Activated CD8-positive, alpha-beta memory T cell treated with anti-CD3 and anti-CD28 coated beads, Interleukin-2, amount 10 ng/mL, durations not matched to agents 7 days and 5 days (primary cell): ENCODE measurements around the gene GPBP1. TPM values are rescaled to one million over a fixed set of nuclear protein-coding genes. Genes with fewer than 3 reads are reported as not detected.

Source experiments
- ATAC-seq: fragments of 150-1000 bp; cut with Tn5 transposase; one replicate; pipeline ENCODE4 v1.10.0; 2021; ENCODE audit warnings: moderate library complexity
- CTCF ChIA-PET: fragments of 350-600 bp; sonication (Branson Sonifier 250); formaldehyde crosslinking; loops from one replicate; lab custom pipeline; 2021; ENCODE audit warnings: antibody characterized with exemption; lab: Charles Lee
- DNase-seq: peaks from one replicate; pipeline ENCODE4 v3.0.0-alpha.2; 2020
- H3K27ac Mint-ChIP-seq: one replicate; pipeline ENCODE4 v1.8.0; 2021; ENCODE audit warnings: mild to moderate bottlenecking, mixed read lengths
- H3K27me3 Mint-ChIP-seq: one replicate; pipeline ENCODE4 v1.8.0; 2021; ENCODE audit warnings: mixed read lengths
- H3K36me3 Mint-ChIP-seq: one replicate; pipeline ENCODE4 v1.8.0; 2021; ENCODE audit warnings: mild to moderate bottlenecking, mixed read lengths
- H3K4me1 Mint-ChIP-seq: one replicate; pipeline ENCODE4 v1.8.0; 2021; ENCODE audit warnings: mixed read lengths
- H3K4me3 Mint-ChIP-seq: one replicate; pipeline ENCODE4 v1.8.0; 2021; ENCODE audit warnings: mild to moderate bottlenecking, moderate library complexity, mixed read lengths
- H3K9me3 Mint-ChIP-seq: one replicate; pipeline ENCODE4 v1.8.0; 2022; ENCODE audit warnings: low read depth, mixed read lengths
- total RNA-seq, 2 experiments: library from RNA; stranded (reverse); gene quantifications; one replicate each; pipeline ENCODE4 v1.2.3, GENCODE V29; 2021

The GPBP1 gene
- total RNA-seq, 2 experiments from 2014 or later = 95.0 to 101 TPM

DNA sequence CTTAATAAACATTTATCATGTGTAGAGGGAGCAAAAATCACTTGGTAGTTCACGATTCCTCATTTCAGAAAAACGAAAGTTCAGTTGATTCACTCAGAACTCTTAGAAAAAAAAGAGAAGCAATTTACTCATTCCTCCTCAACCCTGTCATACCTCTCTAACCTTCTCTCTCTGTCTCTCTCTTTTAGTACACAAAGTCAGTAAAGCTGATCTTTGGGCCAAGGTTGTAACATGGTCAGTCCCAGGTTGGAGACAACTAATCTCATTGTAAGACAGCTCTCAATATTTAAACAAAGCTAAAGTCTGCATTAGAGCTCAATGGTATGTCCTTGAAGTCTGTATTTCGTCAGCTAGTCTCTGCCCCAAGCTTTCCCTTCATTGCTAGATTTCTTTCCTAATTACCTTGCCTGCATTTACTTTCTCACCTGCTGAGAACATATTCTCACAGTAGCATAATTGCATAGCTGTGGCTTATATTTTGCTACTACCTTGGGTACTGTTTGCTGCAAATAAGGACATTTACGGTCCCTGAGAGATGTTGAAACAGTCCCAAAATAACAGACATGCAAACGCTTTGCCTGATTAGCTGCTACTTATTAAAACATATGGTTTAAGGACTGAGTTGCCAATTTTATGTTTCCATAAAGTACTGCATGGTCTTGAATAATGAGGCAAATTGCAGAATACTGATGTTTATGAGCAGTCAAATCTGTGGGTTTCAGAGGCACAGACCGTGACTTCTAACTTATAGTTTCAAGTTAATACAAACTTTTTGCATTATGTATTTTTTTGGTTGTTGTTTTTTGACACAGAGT lies 138.3 kb downstream of the GPBP1 start:
- no peak for ATAC-seq
- Mint-ChIP-seq H3K27me3 (peaks cover 4% of the 10 kb centered on the region), H3K4me3 (no peak overlapping the region), H3K4me1 (peaks cover 3% of the 10 kb centered on the region), H3K9me3 (no peaks in the 10 kb centered on the region), H3K27ac (no peak overlapping the region), H3K36me3 (no peaks in the 10 kb centered on the region)
- CTCF ChIA-PET = interaction anchor here (0.8 to 1.0 kb wide), 3 partner anchors 9 to 134 kb away, joined by 3 read pairs; no protein-coding TSS in a partner anchor
- DNase-seq = no peak

DNA sequence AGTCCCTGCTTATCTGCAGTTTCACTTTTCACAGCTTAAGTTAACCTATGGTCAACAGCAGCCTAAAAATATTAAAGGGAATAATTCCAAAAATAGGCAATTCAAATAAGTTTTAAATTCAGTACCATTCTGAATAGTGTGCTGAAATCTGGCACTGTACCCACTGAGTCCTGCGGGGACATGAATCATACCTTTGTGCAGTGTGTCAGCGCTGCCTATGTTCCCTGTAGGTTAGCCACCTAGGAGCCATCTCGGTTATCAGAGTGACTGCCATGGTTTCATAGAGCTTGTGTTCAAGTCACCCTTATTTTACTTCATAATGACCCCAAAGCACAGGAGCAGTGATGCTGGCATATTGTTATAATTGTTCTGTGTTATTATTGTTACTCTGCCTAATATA lies 139.9 kb downstream of the GPBP1 start:
- Mint-ChIP-seq H3K36me3 (no peaks in the 10 kb centered on the region), H3K4me3 (no peak overlapping the region), H3K9me3 (no peaks in the 10 kb centered on the region), H3K27me3 (peaks cover 11% of the 10 kb centered on the region), H3K27ac (no peak overlapping the region), H3K4me1 (peaks cover 3% of the 10 kb centered on the region)
- no peak for DNase-seq
- no peak for ATAC-seq
- CTCF ChIA-PET = interaction anchor here (2.0 kb wide), 1 partner anchor 11 kb away, joined by 5 read pairs; no protein-coding TSS in a partner anchor

Other genes starting within 250 kb of the GPBP1 start
- gene MIER3, start 221.9 kb upstream of the GPBP1 start, total RNA-seq = 10 to 100 TPM; 23.9 to 24.8 TPM